HG02870 (cell line): ENCODE measurements around the gene MPHOSPH9.

Experiments used
- ATAC-seq: cut with Tn5 transposase; IDR thresholded peaks from one replicate; pipeline ENCODE4 v1.9.1; 2021; ENCODE audit warnings: mild to moderate bottlenecking, moderate library complexity; ENCODE audit not compliant: unreplicated experiment

MPHOSPH9 gene

DNA sequence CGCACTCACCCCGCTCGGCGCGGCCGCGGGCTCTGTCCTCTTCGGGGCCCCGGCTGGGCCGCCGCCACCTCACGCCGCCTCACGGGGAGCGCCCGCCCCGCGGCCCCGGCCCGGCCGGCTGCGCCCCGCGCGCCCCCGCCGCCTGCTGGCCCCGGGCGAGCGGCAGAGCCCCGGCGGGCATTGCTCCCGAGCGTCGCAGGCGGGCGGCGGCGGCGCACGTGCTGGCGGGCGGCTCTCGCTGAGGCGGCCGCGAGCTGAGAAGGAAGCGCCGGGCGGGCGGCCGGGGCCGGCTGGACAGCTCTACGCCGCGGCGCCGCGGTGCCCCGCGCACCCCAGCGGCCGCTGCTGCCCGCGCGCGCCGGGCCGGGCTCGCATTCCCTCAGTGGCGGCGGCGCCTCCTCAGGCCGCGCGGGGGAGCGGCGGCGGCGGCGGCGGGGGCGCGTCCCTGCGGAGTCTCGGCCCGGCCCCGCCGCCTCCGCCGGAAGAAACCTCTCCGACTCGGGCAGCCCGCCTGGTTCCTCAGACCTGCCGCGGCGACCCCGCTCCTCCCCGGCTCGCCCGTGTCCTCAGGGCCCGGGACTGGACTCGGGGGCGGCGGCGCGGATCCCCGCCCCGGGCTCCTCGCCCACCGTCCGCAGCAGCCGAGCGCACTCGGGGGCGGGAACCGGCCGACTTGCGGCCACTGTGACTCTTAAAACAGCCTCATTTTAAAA, 82.0 kb downstream of the MPHOSPH9 start, which contains the start of gene PITPNM2:
Gene PITPNM2, minus strand, starts transcription at position 347 of the 713 bp plus-strand sequence. CDS start 116,500 bp downstream, outside the sequence.
- no peak for ATAC-seq

DNA sequence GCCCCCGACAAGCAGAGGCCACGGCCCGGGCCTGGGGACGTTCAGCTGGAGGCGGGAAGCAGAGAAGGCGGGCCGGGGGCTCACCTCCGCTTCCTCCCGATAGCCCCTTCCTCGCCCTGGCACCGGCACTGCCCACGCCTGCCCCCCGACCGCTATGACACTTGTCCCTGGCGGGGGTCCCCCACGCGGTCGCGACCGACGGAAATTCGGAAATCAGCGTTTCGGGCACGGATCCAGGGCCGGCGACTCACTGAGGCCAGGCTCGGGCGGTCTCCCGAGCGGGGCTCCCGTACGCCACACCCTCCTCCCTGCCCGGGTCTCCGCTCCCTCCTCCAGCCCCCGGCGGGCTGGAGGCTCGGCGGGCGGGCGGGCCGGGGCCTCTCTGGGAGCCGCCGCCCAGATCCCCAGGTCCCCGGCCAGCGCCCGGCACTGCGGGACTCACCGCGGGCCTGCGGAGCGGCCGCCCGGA, 82.6 kb downstream of the MPHOSPH9 start:
- ATAC-seq, result no peak

GRCh38 chr12:123149501-123150274, 83.3 kb downstream of the MPHOSPH9 start:
- no peak for ATAC-seq

DNA sequence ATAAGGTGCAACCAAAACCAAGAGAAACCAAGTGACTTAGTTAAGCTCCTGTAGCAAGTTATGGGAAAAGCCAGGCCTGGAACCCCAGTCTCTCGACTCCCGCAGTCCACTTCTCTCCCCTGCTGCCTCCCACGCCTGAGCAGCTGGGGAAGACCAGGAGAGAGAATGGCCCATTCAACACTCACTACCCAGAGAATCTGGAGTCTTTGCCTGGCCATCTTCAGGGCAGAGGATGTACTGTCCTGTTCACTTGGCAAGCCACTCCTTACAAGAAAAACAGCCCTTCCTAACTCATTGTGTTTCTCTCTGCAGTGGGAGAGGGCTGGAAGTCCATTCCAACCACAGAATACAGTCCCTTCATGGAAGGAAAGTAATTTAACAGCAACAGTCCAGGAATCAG, 83.9 kb downstream of the MPHOSPH9 start:
- ATAC-seq, result no peak

DNA sequence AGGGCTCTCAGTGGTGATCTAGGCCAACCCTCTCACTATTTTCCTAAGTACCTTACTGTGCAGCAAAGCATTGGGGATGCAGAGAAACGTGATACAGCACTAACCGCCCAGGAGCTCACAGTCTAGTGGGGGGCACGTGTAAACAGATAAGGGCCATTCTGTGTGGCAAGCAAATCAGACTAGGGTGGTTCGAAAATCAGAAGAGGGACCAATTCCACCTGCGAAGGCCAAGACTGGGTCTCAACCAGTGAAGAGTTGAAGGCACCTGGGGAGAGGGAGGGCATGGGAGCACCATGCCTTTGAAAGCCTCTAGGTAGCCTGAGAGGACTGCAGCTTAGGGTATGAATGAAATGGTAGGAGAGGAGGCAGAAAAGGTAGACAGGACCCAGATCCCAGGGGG, 84.3 kb downstream of the MPHOSPH9 start:
- no peak for ATAC-seq

DNA sequence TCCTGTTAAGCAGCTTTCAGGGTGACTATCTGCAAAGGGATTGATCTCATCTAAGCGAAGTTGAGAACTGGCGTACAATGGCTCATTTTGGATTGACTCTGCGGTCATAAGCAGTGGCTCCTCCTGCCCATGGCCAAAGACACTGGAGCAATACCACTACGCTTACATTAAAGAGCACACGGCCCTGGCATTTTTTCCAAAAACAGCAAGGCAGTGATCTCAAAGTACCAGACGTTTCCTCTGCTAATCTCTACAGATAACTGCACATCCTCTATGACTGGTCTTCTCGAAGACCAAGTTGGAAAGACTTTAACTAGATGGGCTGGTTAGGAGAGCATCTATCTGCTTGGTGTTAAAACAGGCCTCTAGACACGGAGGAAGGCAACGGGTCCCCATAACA, 84.7 kb downstream of the MPHOSPH9 start:
- no peak for ATAC-seq

DNA sequence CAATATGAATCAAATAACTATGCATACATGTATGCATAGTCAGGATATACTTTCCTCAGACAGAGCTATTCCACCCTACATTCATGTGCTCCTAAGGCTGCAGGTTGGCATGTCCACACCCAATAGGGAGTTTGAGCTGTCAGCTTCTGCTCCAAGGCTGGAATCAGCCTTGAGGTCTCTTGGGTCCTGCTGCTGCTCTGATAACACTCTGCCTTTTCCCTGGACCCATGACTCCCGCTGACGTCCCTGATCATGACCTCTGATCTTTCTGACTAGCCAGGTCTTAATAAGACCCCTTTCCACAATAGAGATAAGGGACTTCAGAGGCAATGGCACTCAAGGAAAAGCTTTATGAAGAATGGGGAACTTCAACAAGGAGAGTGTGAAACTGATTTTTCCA, 87.7 kb downstream of the MPHOSPH9 start:
- no peak for ATAC-seq

GRCh38 chr12:123143736-123144461, 89.0 kb downstream of the MPHOSPH9 start:
- ATAC-seq, result no peak

GRCh38 chr12:123142921-123143735, 89.8 kb downstream of the MPHOSPH9 start:
- no peak for ATAC-seq

DNA sequence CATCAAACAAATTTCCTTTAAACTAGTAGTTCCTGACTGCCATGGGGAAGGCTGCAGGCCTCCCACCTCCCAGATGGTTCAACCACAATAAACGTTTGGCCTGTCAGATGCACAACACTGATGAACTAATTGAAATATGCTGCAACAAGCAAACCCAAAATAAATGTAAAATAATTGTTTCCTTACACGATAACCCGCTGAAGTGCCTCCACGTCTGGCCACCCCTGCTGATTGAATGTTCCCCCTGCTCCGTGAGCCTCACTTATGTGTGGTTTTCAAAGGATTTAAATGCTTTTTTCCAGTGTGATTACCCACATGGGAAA, 90.5 kb downstream of the MPHOSPH9 start:
- ATAC-seq, result no peak

DNA sequence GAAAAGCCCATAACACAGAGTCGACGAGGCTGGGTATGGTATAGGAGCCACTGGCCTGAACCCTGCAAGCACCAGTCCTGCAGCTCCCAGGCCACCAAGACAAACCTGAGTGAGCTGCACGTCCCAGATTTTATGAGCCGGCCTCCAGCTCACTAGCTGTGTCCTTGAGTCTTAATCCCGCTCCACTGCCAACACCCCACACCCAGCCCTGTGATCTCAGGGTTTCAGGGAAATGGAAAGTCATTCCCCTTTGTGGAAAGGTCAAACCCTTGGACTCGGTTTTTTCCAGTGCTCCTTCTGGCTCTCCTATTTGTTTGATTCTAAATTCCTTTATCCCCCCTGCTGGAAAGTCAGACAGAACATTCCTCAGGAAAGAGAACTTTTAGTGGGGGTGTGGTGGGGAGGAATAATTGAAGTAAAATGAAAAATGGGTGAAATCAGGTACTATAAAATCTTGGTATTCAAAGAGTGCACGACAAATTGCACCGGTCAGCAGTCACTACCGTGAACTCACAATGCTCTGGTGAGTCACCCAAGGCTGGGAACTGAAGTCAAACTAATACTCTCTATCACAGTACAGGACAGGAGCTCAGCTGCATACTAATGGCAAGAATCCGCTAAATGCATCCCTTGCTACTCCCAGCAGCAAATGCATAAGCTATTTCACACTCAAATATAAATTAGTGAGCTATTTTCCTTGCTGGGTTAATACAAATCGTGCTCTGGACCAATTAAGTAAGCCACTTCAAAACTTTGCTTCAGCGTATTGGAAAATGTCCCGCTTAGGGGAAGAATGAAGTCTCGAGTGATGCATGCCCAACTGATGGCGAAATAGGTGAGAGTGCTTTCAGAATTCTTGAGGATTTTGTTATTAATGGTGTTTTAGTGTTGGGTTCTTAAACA, 91.1 kb downstream of the MPHOSPH9 start:
- no peak for ATAC-seq

- no peak for ATAC-seq
Observed at GRCh38 chr12:123140676-123141614, 92.0 kb downstream of the MPHOSPH9 start.

GRCh38 chr12:123139926-123140675, 92.8 kb downstream of the MPHOSPH9 start:
- ATAC-seq, result no peak

GRCh38 chr12:123135688-123136087, 97.3 kb downstream of the MPHOSPH9 start:
- no peak for ATAC-seq

DNA sequence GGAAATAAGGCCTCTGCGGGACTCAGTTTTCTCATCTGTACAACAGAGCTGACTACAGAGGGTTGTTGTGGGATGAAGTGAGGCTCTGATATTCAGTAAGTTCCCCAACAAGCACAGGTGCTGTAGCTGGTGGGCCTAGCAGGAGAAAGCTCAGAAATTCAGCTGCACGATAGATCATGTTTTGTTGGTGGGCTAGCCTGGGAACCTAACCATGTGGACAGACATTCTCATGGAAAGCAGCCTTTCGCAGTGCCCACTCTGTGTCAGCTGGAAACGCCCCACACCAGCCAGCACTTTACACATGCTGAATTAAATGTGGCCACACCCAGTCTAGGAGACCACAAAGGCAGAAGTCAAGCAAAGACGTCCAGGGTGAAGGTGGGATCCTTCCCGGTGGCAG, 98.1 kb downstream of the MPHOSPH9 start:
- no peak for ATAC-seq

DNA sequence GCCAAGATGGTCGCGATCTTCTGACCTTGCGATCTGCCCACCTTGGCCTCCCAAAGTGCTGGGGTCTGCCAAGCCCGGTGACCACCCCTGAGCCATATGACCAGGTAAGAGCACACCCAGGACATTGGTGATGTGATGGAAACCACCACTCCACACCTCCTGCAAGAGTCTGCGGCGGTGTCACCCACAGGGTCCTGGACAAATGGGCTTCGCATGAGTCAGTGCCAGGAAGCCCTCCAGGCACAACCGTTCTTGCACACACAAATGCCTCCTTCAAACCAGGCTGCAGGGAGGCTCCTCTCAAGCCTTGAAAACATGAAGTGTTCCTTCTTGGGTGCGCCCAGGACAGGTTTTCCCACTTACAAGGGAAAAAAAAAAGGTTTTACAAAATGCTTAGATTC, 98.7 kb downstream of the MPHOSPH9 start:
- no peak for ATAC-seq

DNA sequence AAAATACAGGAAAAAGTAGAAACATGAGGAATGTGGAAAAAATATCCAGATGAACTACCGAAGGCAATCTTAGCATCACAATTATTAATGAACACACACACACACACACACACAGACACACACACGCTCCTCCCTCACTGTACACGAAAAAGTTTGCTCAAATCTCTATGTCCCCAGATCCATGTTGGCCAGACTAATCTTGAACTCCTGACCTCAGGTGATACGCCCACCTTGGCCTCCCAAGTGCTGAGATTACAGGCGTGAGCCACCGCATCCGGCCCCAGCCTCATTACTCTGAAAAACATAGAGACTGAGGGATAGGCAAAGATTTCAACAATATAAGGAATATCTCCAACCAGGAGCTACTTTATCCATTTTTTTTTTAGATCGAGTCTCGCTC, 99.2 kb downstream of the MPHOSPH9 start:
- no peak for ATAC-seq
